Panc1 (cell line): ENCODE data around the gene DUSP15. TPM values are rescaled to one million over a fixed set of nuclear protein-coding genes. Genes with fewer than 3 reads are reported as not detected.

Source experiments
- ATAC-seq: fragments of 200-7000 bp; cut with Tn5 transposase; 2 replicates; pipeline ENCODE4 v1.9.1; 2020; ENCODE audit warnings: mild to moderate bottlenecking, moderate library complexity
- BruUV-seq: library from RNA; stranded (reverse); fragments of 400-500 nt; replicated peaks from 2 replicates; lab custom pipeline; 2021; lab: Mats Ljungman, UMichigan
- CTCF ChIA-PET: fragments of 300-600 bp; sonication (Branson Sonifier 250); formaldehyde crosslinking; loops from one replicate; lab custom pipeline; 2022; ENCODE audit warnings: antibody characterized with exemption; lab: Charles Lee
- POLR2A ChIA-PET: fragments of 300-600 bp; sonication (Branson Sonifier 250); formaldehyde crosslinking; loops from one replicate; lab custom pipeline; 2022; ENCODE audit warnings: antibody characterized with exemption; lab: Charles Lee
- DNase-seq: peaks from one replicate; pipeline ENCODE4 v3.0.0-alpha.2; 2010; ENCODE audit warnings: low read depth, low spot score
- H3K27ac ChIP-seq: 2 replicates; pipeline ENCODE4 v1.5.1; 2011; ENCODE audit warnings: mild to moderate bottlenecking, low read length, inconsistent platforms
- H3K27me3 ChIP-seq: fragments of 200-500 bp; sonication (Bioruptor generic); 2 replicates; pipeline ENCODE4 v1.6.0; 2014; ENCODE audit warnings: low read length, inconsistent platforms; ENCODE audit not compliant: control insufficient read depth, insufficient read depth
- H3K36me3 ChIP-seq: fragments of 200-500 bp; sonication (Bioruptor generic); 2 replicates; pipeline ENCODE4 v1.5.1; 2014; ENCODE audit warnings: inconsistent platforms, mild to moderate bottlenecking, low read length, moderate library complexity; ENCODE audit not compliant: control insufficient read depth, insufficient read depth
- H3K4me1 ChIP-seq: 2 replicates; pipeline ENCODE4 v1.5.1; 2011; ENCODE audit warnings: inconsistent platforms, mild to moderate bottlenecking, low read length, moderate library complexity; ENCODE audit not compliant: control insufficient read depth, insufficient read depth
- H3K4me3 ChIP-seq, 2 experiments: 2 replicates each; pipeline ENCODE4 v1.5.1; 2011 to 2012; ENCODE audit warnings: low read depth in 2 of 2, low read length in 2 of 2, mild to moderate bottlenecking in 2 of 2, inconsistent platforms in 1 of 2, moderate library complexity in 1 of 2
- H3K9me3 ChIP-seq: fragments of 200-500 bp; sonication (Bioruptor generic); 2 replicates; pipeline ENCODE4 v1.5.1; 2014; ENCODE audit warnings: low read depth, mild to moderate bottlenecking, inconsistent platforms, low read length, moderate library complexity; ENCODE audit not compliant: control insufficient read depth, insufficient read depth
- POLR2AphosphoS5 ChIP-seq: IDR thresholded peaks from 2 replicates; pipeline ENCODE4 v1.6.1; 2012; ENCODE audit warnings: mild to moderate bottlenecking, low read depth, low read length, moderate library complexity
- SIN3A ChIP-seq: IDR thresholded peaks from 2 replicates; pipeline ENCODE4 v1.6.1; 2012; ENCODE audit warnings: low read depth, mild to moderate bottlenecking, low read length, moderate library complexity, borderline replicate concordance; ENCODE audit not compliant: insufficient read depth
- TCF7L2 ChIP-seq: IDR thresholded peaks from 2 replicates; pipeline ENCODE4 v1.6.1; 2011; ENCODE audit warnings: mild to moderate bottlenecking, low read depth, low read length, inconsistent platforms
- in situ Hi-C: cut with HindIII; loops from 2 replicates; pipeline ENCODE4 v1.10.0; 2016; ENCODE audit warnings: low sequenced_read_pairs, low pct_unique_long_range_greater_than_20kb
- intact Hi-C: fragments of 100-400 bp; cut with micrococcal nuclease; formaldehyde crosslinking; loops from one replicate; pipeline ENCODE4 v1.10.0; 2022; ENCODE audit not compliant: unreplicated experiment
- total RNA-seq: library from RNA; stranded (reverse); gene quantifications from one replicate; pipeline ENCODE4 v1.2.1, GENCODE V29; 2021; ENCODE audit not compliant: unreplicated experiment
- TF ChIP-seq, protein P1 (sequence below): fragments of 450-650 bp; IDR thresholded peaks from 2 replicates; pipeline ENCODE4 v1.5.1; 2017; ENCODE audit warnings: mild to moderate bottlenecking
- TF ChIP-seq, protein P2 (sequence below), 2 experiments: IDR thresholded peaks; 2 replicates each; pipeline ENCODE4 v1.6.1; 2011 to 2012; ENCODE audit warnings: low read depth in 2 of 2, control low read depth in 1 of 2, low read length in 1 of 2, mild to moderate bottlenecking in 1 of 2, moderate library complexity in 1 of 2; ENCODE audit not compliant: insufficient read depth in 1 of 2

DUSP15 gene
- total RNA-seq, 1 experiment from 2014 or later = 23.6 TPM

DNA sequence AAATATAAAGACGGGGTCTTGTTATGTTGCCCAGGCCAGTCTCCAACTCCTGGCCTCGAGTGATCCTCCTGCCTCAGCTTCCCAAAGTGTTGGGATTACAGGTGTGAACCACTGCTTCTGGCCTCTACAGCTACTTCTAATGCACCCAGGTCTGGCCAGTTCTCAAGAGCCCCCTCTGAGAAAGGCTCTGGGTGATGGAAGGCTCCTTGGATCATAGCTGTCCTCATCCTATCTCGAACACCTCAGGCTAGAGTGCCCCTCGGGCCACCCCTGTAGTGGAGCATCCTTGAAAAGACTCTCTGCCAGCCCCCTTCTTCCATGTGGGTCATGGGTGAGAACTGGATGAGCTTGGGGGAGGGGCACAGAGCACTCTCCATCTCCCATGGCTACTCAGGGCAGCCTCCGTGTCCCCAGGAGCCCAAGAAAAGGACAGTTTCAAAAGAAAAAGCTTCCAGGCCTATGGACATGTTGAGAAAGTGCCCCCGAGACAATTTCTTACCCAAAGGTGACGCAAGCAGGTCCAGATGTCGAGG lies 51.9 kb downstream of the DUSP15 start:
- no peak for ATAC-seq
- ChIA-PET CTCF (interaction anchor here (0.5 to 1.4 kb wide), 4 partner anchors 14 to 28 kb away, joined by 3 to 5 read pairs (median 4); no protein-coding TSS in a partner anchor), POLR2A (interaction anchor here (0.9 kb wide), 1 partner anchor 10 kb away, joined by 3 read pairs; no protein-coding TSS in a partner anchor)
- BruUV-seq = no TSS peak
- Histone ChIP-seq H3K36me3 (no peaks in the 10 kb centered on the region), H3K9me3 (no peaks in the 10 kb centered on the region), H3K27me3 (no peaks in the 10 kb centered on the region), H3K27ac (no peak overlapping the region), H3K4me1 (peaks cover 29% of the 10 kb centered on the region), H3K4me3 (no peak overlapping the region)
- no peak for DNase-seq
- intact Hi-C loops (no loop called here), in situ Hi-C loops (no loop called here)
- TF ChIP-seq TCF7L2 = no peak
- TF ChIP-seq, protein P1, sequence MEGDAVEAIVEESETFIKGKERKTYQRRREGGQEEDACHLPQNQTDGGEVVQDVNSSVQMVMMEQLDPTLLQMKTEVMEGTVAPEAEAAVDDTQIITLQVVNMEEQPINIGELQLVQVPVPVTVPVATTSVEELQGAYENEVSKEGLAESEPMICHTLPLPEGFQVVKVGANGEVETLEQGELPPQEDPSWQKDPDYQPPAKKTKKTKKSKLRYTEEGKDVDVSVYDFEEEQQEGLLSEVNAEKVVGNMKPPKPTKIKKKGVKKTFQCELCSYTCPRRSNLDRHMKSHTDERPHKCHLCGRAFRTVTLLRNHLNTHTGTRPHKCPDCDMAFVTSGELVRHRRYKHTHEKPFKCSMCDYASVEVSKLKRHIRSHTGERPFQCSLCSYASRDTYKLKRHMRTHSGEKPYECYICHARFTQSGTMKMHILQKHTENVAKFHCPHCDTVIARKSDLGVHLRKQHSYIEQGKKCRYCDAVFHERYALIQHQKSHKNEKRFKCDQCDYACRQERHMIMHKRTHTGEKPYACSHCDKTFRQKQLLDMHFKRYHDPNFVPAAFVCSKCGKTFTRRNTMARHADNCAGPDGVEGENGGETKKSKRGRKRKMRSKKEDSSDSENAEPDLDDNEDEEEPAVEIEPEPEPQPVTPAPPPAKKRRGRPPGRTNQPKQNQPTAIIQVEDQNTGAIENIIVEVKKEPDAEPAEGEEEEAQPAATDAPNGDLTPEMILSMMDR = no peak
- TF ChIP-seq, protein P2, sequence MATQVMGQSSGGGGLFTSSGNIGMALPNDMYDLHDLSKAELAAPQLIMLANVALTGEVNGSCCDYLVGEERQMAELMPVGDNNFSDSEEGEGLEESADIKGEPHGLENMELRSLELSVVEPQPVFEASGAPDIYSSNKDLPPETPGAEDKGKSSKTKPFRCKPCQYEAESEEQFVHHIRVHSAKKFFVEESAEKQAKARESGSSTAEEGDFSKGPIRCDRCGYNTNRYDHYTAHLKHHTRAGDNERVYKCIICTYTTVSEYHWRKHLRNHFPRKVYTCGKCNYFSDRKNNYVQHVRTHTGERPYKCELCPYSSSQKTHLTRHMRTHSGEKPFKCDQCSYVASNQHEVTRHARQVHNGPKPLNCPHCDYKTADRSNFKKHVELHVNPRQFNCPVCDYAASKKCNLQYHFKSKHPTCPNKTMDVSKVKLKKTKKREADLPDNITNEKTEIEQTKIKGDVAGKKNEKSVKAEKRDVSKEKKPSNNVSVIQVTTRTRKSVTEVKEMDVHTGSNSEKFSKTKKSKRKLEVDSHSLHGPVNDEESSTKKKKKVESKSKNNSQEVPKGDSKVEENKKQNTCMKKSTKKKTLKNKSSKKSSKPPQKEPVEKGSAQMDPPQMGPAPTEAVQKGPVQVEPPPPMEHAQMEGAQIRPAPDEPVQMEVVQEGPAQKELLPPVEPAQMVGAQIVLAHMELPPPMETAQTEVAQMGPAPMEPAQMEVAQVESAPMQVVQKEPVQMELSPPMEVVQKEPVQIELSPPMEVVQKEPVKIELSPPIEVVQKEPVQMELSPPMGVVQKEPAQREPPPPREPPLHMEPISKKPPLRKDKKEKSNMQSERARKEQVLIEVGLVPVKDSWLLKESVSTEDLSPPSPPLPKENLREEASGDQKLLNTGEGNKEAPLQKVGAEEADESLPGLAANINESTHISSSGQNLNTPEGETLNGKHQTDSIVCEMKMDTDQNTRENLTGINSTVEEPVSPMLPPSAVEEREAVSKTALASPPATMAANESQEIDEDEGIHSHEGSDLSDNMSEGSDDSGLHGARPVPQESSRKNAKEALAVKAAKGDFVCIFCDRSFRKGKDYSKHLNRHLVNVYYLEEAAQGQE (IDR thresholded peaks at IDR 0.05; ENCODE audit: insufficient read depth in 1 of 2, low read depth in 2 of 2, low read length in 1 of 2) = no peak
- no peak for TF ChIP-seq POLR2AphosphoS5
- TF ChIP-seq SIN3A = no peak

DNA sequence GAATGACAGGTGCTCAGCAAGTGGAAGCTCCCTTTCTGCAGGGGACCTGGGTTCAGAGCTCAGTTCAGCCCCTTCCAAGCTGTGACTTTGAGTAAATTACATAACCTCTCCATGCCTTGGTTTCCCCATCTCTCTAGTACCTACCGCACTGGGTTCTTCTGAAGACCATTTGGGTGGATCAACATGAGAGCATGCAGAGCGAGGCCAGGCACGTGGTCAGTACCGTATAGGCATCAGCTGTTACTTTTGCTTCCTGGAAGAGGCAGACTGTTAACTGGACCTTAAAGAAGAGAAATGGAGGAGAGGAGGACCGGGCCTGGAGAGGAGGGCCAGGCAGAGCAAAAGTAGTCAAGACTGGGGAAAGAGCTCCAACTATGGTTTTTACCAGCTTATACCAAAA lies 52.9 kb downstream of the DUSP15 start:
- no peaks in the 10 kb centered on the region for H3K27me3 ChIP-seq
- H3K27ac ChIP-seq = no peak overlapping the region
- no peak overlapping the region for H3K4me3 ChIP-seq
- no peaks in the 10 kb centered on the region for H3K9me3 ChIP-seq
- ATAC-seq (no peak), DNase-seq (no peak)
- no TSS peak for BruUV-seq
- ChIA-PET POLR2A (interaction anchor here (0.9 kb wide), 1 partner anchor 9 kb away, joined by 3 read pairs; no protein-coding TSS in a partner anchor), CTCF (interaction anchor here (0.5 to 1.2 kb wide), 6 partner anchors 13 to 36 kb away, joined by 3 to 7 read pairs (median 4); no protein-coding TSS in a partner anchor)
- H3K36me3 ChIP-seq = no peaks in the 10 kb centered on the region
- intact Hi-C loops (no loop called here), in situ Hi-C loops (no loop called here)
- TF ChIP-seq TCF7L2 (no peak), POLR2AphosphoS5 (no peak), SIN3A (no peak)
- TF ChIP-seq, protein P2 (IDR thresholded peaks at IDR 0.05; ENCODE audit: insufficient read depth in 1 of 2, low read depth in 2 of 2, low read length in 1 of 2) = no peak
- TF ChIP-seq, protein P1 = no peak
- peaks cover 25% of the 10 kb centered on the region for H3K4me1 ChIP-seq
